HepG2 (cell line): ENCODE results near the gene UROS.

Experiments used
- MEF2D ChIP-seq: sonication (generic); formaldehyde crosslinking; IDR thresholded peaks from 2 replicates; pipeline ENCODE4 v1.5.1; 2020; ENCODE audit warnings: mild to moderate bottlenecking, missing genetic modification reagents
- TF ChIP-seq, protein P1 (sequence below): sonication (generic); formaldehyde crosslinking; IDR thresholded peaks from 2 replicates; pipeline ENCODE4 v1.8.1; 2023; ENCODE audit warnings: missing genetic modification reagents, inconsistent platforms, borderline replicate concordance
- TF ChIP-seq, protein P2 (sequence below): sonication (generic); formaldehyde crosslinking; IDR thresholded peaks from 2 replicates; pipeline ENCODE4 v1.4.0; 2020; ENCODE audit warnings: missing genetic modification reagents
- TF ChIP-seq, protein P3 (sequence below): sonication (generic); formaldehyde crosslinking; IDR thresholded peaks from 2 replicates; pipeline ENCODE4 v1.9.0; 2021; ENCODE audit warnings: missing genetic modification reagents, borderline replicate concordance

DNA sequence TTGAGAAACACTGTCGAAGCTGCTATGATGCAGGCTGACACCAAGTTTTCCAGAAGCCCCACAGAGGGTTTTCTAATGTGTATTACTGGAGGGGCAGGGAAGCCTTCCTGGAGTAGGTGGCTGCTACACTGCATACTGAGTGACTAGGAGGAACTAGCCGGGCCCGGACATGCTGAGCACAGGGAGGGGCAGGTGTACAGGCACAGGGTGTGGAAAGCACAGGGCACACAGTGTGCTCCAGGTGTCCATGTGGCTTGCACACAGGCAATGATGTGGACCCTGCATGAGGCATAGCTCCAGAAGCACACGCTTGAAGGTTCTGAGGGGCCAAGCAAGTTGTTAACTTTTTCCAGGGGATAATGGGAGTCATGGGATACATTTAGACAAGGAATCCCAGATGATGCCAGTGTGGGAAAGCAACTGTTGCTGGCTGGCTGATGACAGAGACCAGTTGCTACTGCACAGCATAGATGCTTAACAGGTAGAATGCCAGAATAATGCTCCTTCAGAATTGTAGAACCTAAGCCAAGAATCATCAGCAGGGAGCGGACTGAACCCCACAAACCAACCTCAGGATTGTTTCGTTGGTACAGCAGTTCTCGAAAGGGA is 43.5 kb upstream of the UROS start:
- TF ChIP-seq, protein P1, sequence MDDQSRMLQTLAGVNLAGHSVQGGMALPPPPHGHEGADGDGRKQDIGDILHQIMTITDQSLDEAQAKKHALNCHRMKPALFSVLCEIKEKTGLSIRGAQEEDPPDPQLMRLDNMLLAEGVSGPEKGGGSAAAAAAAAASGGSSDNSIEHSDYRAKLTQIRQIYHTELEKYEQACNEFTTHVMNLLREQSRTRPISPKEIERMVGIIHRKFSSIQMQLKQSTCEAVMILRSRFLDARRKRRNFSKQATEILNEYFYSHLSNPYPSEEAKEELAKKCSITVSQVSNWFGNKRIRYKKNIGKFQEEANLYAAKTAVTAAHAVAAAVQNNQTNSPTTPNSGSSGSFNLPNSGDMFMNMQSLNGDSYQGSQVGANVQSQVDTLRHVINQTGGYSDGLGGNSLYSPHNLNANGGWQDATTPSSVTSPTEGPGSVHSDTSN, result no peak
- TF ChIP-seq, protein P2, sequence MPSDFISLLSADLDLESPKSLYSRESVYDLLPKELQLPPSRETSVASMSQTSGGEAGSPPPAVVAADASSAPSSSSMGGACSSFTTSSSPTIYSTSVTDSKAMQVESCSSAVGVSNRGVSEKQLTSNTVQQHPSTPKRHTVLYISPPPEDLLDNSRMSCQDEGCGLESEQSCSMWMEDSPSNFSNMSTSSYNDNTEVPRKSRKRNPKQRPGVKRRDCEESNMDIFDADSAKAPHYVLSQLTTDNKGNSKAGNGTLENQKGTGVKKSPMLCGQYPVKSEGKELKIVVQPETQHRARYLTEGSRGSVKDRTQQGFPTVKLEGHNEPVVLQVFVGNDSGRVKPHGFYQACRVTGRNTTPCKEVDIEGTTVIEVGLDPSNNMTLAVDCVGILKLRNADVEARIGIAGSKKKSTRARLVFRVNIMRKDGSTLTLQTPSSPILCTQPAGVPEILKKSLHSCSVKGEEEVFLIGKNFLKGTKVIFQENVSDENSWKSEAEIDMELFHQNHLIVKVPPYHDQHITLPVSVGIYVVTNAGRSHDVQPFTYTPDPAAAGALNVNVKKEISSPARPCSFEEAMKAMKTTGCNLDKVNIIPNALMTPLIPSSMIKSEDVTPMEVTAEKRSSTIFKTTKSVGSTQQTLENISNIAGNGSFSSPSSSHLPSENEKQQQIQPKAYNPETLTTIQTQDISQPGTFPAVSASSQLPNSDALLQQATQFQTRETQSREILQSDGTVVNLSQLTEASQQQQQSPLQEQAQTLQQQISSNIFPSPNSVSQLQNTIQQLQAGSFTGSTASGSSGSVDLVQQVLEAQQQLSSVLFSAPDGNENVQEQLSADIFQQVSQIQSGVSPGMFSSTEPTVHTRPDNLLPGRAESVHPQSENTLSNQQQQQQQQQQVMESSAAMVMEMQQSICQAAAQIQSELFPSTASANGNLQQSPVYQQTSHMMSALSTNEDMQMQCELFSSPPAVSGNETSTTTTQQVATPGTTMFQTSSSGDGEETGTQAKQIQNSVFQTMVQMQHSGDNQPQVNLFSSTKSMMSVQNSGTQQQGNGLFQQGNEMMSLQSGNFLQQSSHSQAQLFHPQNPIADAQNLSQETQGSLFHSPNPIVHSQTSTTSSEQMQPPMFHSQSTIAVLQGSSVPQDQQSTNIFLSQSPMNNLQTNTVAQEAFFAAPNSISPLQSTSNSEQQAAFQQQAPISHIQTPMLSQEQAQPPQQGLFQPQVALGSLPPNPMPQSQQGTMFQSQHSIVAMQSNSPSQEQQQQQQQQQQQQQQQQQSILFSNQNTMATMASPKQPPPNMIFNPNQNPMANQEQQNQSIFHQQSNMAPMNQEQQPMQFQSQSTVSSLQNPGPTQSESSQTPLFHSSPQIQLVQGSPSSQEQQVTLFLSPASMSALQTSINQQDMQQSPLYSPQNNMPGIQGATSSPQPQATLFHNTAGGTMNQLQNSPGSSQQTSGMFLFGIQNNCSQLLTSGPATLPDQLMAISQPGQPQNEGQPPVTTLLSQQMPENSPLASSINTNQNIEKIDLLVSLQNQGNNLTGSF (CRISPR knock-in tag), result no peak
- TF ChIP-seq, protein P3, sequence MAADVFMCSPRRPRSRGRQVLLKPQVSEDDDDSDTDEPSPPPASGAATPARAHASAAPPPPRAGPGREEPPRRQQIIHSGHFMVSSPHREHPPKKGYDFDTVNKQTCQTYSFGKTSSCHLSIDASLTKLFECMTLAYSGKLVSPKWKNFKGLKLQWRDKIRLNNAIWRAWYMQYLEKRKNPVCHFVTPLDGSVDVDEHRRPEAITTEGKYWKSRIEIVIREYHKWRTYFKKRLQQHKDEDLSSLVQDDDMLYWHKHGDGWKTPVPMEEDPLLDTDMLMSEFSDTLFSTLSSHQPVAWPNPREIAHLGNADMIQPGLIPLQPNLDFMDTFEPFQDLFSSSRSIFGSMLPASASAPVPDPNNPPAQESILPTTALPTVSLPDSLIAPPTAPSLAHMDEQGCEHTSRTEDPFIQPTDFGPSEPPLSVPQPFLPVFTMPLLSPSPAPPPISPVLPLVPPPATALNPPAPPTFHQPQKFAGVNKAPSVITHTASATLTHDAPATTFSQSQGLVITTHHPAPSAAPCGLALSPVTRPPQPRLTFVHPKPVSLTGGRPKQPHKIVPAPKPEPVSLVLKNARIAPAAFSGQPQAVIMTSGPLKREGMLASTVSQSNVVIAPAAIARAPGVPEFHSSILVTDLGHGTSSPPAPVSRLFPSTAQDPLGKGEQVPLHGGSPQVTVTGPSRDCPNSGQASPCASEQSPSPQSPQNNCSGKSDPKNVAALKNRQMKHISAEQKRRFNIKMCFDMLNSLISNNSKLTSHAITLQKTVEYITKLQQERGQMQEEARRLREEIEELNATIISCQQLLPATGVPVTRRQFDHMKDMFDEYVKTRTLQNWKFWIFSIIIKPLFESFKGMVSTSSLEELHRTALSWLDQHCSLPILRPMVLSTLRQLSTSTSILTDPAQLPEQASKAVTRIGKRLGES (CRISPR knock-in tag), result no peak
- no peak for TF ChIP-seq MEF2D (CRISPR knock-in tag)
